Measurements from ENCODE around the gene SEPTIN5. TPM values are rescaled to one million over a fixed set of nuclear protein-coding genes. Genes with fewer than 3 reads are reported as not detected.

Gene SEPTIN5
- total RNA-seq, 1 donor from 2014 or later = 3.9 TPM

- DNase-seq (ENCODE audit: low read depth) = no peak
- H3K4me3 ChIP-seq (ENCODE audit: low read depth, low read length) = no peak overlapping the region
- no peak for TF ChIP-seq CTCF (conservative IDR thresholded peaks at IDR 0.05; ENCODE audit: low read depth, low read length)
Measured at GRCh38 chr22:19765477-19766239, 51.4 kb downstream of the SEPTIN5 start.

- no peak overlapping the region for H3K4me3 ChIP-seq (ENCODE audit: low read depth, low read length)
- no peak for TF ChIP-seq CTCF (conservative IDR thresholded peaks at IDR 0.05; ENCODE audit: low read depth, low read length)
- DNase-seq (ENCODE audit: low read depth) = no peak
Measured at GRCh38 chr22:19766240-19766510, 51.9 kb downstream of the SEPTIN5 start.

- H3K4me3 ChIP-seq (ENCODE audit: low read depth, low read length) = no peak overlapping the region
- no peak for DNase-seq (ENCODE audit: low read depth)
- TF ChIP-seq CTCF (conservative IDR thresholded peaks at IDR 0.05; ENCODE audit: low read depth, low read length) = peak; percentile 6
Measured at GRCh38 chr22:19766511-19767426, 52.5 kb downstream of the SEPTIN5 start.

GRCh38 chr22:19767427-19768341, 53.4 kb downstream of the SEPTIN5 start:
- TF ChIP-seq CTCF (conservative IDR thresholded peaks at IDR 0.05; ENCODE audit: low read depth, low read length) = no peak
- no peak overlapping the region for H3K4me3 ChIP-seq (ENCODE audit: low read depth, low read length)
- DNase-seq (ENCODE audit: low read depth) = no peak

GRCh38 chr22:19769393-19769715, 55.1 kb downstream of the SEPTIN5 start:
- no peak overlapping the region for H3K4me3 ChIP-seq (ENCODE audit: low read depth, low read length)
- no peak for DNase-seq (ENCODE audit: low read depth)
- TF ChIP-seq CTCF (conservative IDR thresholded peaks at IDR 0.05; ENCODE audit: low read depth, low read length) = no peak

- H3K4me3 ChIP-seq (ENCODE audit: low read depth, low read length) = no peak overlapping the region
- TF ChIP-seq CTCF (conservative IDR thresholded peaks at IDR 0.05; ENCODE audit: low read depth, low read length) = no peak
- no peak for DNase-seq (ENCODE audit: low read depth)
Measured at GRCh38 chr22:19770349-19771220, 56.3 kb downstream of the SEPTIN5 start.
